CD4-positive, alpha-beta T cell (primary cell): ENCODE measurements around the gene EXOSC10. TPM values are rescaled to one million over a fixed set of nuclear protein-coding genes. Genes with fewer than 3 reads are reported as not detected.
A peak's percentile ranks its signal among the peaks of the same experiment; 100 is the strongest.

Source experiments
- ATAC-seq: fragments of 200-7000 bp; cut with Tn5 transposase; one replicate; pipeline ENCODE4 v1.10.0; 2022; ENCODE audit warnings: mild to moderate bottlenecking; ENCODE audit not compliant: poor library complexity
- CTCF ChIA-PET: fragments of 350-600 bp; sonication (Branson Sonifier 250); formaldehyde crosslinking; loops from one replicate; lab custom pipeline; 2021; ENCODE audit warnings: antibody characterized with exemption, inconsistent platforms; lab: Charles Lee
- POLR2A ChIA-PET: fragments of 350-600 bp; sonication (Branson Sonifier 250); formaldehyde crosslinking; loops from one replicate; lab custom pipeline; 2021; ENCODE audit warnings: antibody characterized with exemption, inconsistent platforms; lab: Charles Lee
- DNase-seq, 14 experiments: peaks; one replicate each; pipeline ENCODE4 v3.0.0-alpha.2; 2013 to 2020; ENCODE audit warnings: mixed read lengths in 2 of 14
- H3K27ac ChIP-seq, 2 donors: one replicate each; pipeline versions ENCODE4 v1.5.1 to v1.7.0; 2013; ENCODE audit warnings: low read length in 2 of 2, low read depth in 1 of 2, mild to moderate bottlenecking in 1 of 2
- H3K27me3 ChIP-seq, 2 experiments: 1 replicate in 1 of 2; 2 replicates in 1 of 2; pipeline versions ENCODE4 v1.6.1 to v1.7.0; 2013; ENCODE audit warnings: low read length in 2 of 2, control low read depth in 1 of 2, mild to moderate bottlenecking in 1 of 2, moderate library complexity in 1 of 2; ENCODE audit not compliant: insufficient read depth in 2 of 2, control insufficient read depth in 1 of 2
- H3K36me3 ChIP-seq: one replicate; pipeline ENCODE4 v1.6.1; 2013; ENCODE audit warnings: low read length, control low read depth; ENCODE audit not compliant: insufficient read depth
- H3K4me1 ChIP-seq: one replicate; pipeline ENCODE4 v1.6.1; 2013; ENCODE audit warnings: low read length, control low read depth; ENCODE audit not compliant: insufficient read depth
- H3K4me3 ChIP-seq: one replicate; pipeline ENCODE4 v1.5.1; 2013; ENCODE audit warnings: mild to moderate bottlenecking, low read length, moderate library complexity
- H3K9me3 ChIP-seq, 2 experiments: 1 replicate in 1 of 2; 2 replicates in 1 of 2; pipeline versions ENCODE4 v1.6.1 to v1.7.0; 2013; ENCODE audit warnings: low read length in 2 of 2, mild to moderate bottlenecking in 2 of 2, control low read depth in 1 of 2, moderate library complexity in 1 of 2; ENCODE audit not compliant: control insufficient read depth in 1 of 2, insufficient read depth in 1 of 2
- H3K27ac Mint-ChIP-seq: one replicate; pipeline ENCODE4 v1.8.0; 2020; ENCODE audit warnings: mixed read lengths
- H3K27me3 Mint-ChIP-seq: one replicate; pipeline ENCODE4 v1.8.0; 2021; ENCODE audit warnings: mixed read lengths
- H3K36me3 Mint-ChIP-seq: one replicate; pipeline ENCODE4 v1.8.0; 2021; ENCODE audit warnings: low read depth, mixed read lengths
- H3K4me1 Mint-ChIP-seq: one replicate; pipeline ENCODE4 v1.8.0; 2021; ENCODE audit warnings: low read depth, mixed read lengths
- H3K4me3 Mint-ChIP-seq: one replicate; pipeline ENCODE4 v1.8.0; 2020; ENCODE audit warnings: mild to moderate bottlenecking, mixed read lengths
- H3K9me3 Mint-ChIP-seq: one replicate; pipeline ENCODE4 v1.8.0; 2020; ENCODE audit warnings: mixed read lengths
- intact Hi-C, 2 experiments: fragments of 100-400 bp; cut with DNase I in 1 of 2; cut with micrococcal nuclease in 1 of 2; formaldehyde crosslinking; loops; one replicate each; pipeline versions ENCODE4 v1.15.1 to v1.9.0; 2023 to 2025; cut with DNase I, micrococcal nuclease
- total RNA-seq, 174 experiments: library from RNA in 2 of 174; stranded (reverse) in 2 of 174; gene quantifications; one replicate each; pipeline ENCODE4 v1.2.3 and lab custom pipeline; 2021 to 2026
- TF ChIP-seq, protein P1 (sequence below): fragments of 200-600 bp; IDR thresholded peaks from one replicate; pipeline ENCODE4 v1.8.0; 2022; ENCODE audit warnings: antibody characterized with exemption, mild to moderate bottlenecking

The EXOSC10 gene
- total RNA-seq, 2 experiments from 2014 or later, result 81.6 to 89.0 TPM

DNA sequence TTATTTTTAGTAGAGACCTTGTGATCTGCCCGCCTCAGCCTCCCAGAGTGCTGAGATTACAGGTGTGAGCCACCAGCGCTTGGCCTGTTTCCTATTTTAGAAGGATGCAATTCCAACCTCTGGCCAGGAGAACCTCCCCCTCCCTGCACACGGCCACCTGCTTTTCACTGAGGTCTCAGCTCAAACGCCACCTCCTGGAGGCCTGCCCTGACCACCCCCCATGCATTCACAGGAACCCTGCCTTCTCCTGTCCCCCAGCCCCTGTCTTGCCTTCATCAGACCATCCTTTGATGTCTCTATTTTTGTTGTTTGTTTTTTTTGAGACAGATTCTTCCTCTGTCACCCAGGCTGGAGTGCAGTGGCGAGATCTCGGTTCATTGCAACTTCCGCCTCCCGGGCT, 42.2 kb downstream of the EXOSC10 start:
- DNase-seq, result no peak
- Histone ChIP-seq H3K36me3 (peaks cover 24% of the 10 kb centered on the region), H3K27me3 (no peaks in the 10 kb centered on the region), H3K4me1 (peaks cover 32% of the 10 kb centered on the region), H3K9me3 (no peaks in the 10 kb centered on the region), H3K27ac (no peak overlapping the region), H3K4me3 (no peak overlapping the region)
- CTCF ChIA-PET, result interaction anchor here (7.0 kb wide), 1 partner anchor 19 kb away, joined by 53 read pairs; no protein-coding TSS in a partner anchor
- TF ChIP-seq, protein P1, sequence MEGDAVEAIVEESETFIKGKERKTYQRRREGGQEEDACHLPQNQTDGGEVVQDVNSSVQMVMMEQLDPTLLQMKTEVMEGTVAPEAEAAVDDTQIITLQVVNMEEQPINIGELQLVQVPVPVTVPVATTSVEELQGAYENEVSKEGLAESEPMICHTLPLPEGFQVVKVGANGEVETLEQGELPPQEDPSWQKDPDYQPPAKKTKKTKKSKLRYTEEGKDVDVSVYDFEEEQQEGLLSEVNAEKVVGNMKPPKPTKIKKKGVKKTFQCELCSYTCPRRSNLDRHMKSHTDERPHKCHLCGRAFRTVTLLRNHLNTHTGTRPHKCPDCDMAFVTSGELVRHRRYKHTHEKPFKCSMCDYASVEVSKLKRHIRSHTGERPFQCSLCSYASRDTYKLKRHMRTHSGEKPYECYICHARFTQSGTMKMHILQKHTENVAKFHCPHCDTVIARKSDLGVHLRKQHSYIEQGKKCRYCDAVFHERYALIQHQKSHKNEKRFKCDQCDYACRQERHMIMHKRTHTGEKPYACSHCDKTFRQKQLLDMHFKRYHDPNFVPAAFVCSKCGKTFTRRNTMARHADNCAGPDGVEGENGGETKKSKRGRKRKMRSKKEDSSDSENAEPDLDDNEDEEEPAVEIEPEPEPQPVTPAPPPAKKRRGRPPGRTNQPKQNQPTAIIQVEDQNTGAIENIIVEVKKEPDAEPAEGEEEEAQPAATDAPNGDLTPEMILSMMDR, result no peak
- Mint-ChIP-seq H3K27ac (no peak overlapping the region), H3K9me3 (no peaks in the 10 kb centered on the region), H3K4me1 (peaks cover 29% of the 10 kb centered on the region), H3K4me3 (peak overlapping the region; percentile 66), H3K36me3 (peaks cover 45% of the 10 kb centered on the region), H3K27me3 (no peaks in the 10 kb centered on the region)
- POLR2A ChIA-PET, result interaction anchor here (1.1 kb wide), 1 partner anchor 20 kb away, joined by 4 read pairs; no protein-coding TSS in a partner anchor
- ATAC-seq, result no peak
- intact Hi-C loops, result loop anchor here in 1 of 2 experiments (5.0 kb wide), 1 partner anchor 215 kb away; the partner anchor contains the start of gene UBIAD1

DNA sequence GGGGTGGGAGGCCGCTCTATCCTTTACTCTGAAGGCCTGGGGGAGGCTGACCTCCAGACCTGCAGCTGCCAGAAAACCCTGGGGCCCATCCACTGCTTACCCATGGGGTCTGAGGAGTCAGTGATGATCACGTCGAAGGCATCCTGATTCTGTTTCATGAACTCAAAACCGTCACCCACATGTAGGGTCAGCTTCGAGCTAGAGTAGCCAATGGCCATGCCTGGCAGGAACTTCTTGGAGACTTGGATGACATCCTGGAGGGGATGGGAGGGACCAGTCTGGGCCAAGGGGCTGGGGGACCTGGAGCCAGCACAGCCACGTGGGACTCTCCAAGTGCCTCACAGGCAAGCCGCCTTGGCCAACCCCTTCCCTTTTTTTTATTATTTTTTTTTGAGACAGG, 43.2 kb downstream of the EXOSC10 start:
- no peak for ATAC-seq
- H3K4me1 Mint-ChIP-seq, result peaks cover 22% of the 10 kb centered on the region
- H3K9me3 Mint-ChIP-seq, result no peaks in the 10 kb centered on the region
- Histone ChIP-seq H3K4me1 (peaks cover 25% of the 10 kb centered on the region), H3K36me3 (peaks cover 24% of the 10 kb centered on the region), H3K27me3 (no peaks in the 10 kb centered on the region), H3K27ac (no peak overlapping the region), H3K4me3 (no peak overlapping the region), H3K9me3 (no peaks in the 10 kb centered on the region)
- ChIA-PET CTCF (interaction anchor here (7.0 kb wide), 1 partner anchor 18 kb away, joined by 53 read pairs; no protein-coding TSS in a partner anchor), POLR2A (interaction anchor here (1.1 kb wide), 1 partner anchor 19 kb away, joined by 4 read pairs; no protein-coding TSS in a partner anchor)
- TF ChIP-seq, protein P1, result no peak
- no peak overlapping the region for H3K27ac Mint-ChIP-seq
- intact Hi-C loops, result loop anchor here in 1 of 2 experiments (5.0 kb wide), 1 partner anchor 216 kb away; the partner anchor contains the start of gene UBIAD1
- peaks cover 41% of the 10 kb centered on the region for H3K36me3 Mint-ChIP-seq
- H3K27me3 Mint-ChIP-seq, result no peaks in the 10 kb centered on the region
- no peak for DNase-seq
- no peak overlapping the region for H3K4me3 Mint-ChIP-seq

DNA sequence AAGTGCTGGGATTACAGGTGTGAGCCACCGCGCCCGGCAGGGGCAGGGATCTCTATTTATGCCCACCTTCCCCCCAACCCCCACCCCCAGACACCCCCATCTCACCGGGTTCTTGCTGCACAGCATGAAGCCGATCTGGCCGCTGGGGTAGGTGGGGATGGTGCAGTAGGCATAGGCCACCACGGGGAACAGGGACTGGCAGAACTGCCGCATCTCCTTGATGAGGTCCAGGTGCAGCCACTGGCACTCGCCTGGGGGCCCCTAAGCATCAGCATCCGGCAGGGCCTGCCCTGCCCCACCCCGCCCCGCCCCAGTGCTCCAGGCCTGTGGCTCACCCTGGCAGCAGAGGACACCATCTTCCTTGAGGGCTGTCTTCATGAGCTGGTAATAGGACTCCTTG, 44.0 kb downstream of the EXOSC10 start:
- intact Hi-C loops, result loop anchor here in 1 of 2 experiments (5.0 kb wide), 1 partner anchor 217 kb away; the partner anchor contains the start of gene UBIAD1
- ATAC-seq (no peak), DNase-seq (no peak)
- Histone ChIP-seq H3K27me3 (no peaks in the 10 kb centered on the region), H3K4me1 (peaks cover 17% of the 10 kb centered on the region), H3K9me3 (no peaks in the 10 kb centered on the region), H3K36me3 (peaks cover 24% of the 10 kb centered on the region), H3K4me3 (no peak overlapping the region), H3K27ac (no peak overlapping the region)
- ChIA-PET POLR2A (no interaction called here), CTCF (no interaction called here)
- H3K36me3 Mint-ChIP-seq, result peaks cover 37% of the 10 kb centered on the region
- no peaks in the 10 kb centered on the region for H3K9me3 Mint-ChIP-seq
- H3K4me3 Mint-ChIP-seq, result no peak overlapping the region
- H3K27ac Mint-ChIP-seq, result no peak overlapping the region
- H3K4me1 Mint-ChIP-seq, result peaks cover 14% of the 10 kb centered on the region
- TF ChIP-seq, protein P1, result no peak
- H3K27me3 Mint-ChIP-seq, result no peaks in the 10 kb centered on the region
